ENCODE data around the gene AIFM3. TPM values are rescaled to one million over a fixed set of nuclear protein-coding genes. Genes with fewer than 3 reads are reported as not detected.

Gene AIFM3
- total and polyA plus RNA-seq, 2 donors (not counting 1 experiment from before 2014, with no cell fraction given), result 3.0 to 6.0 TPM

- peaks cover 6 to 14% of the 10 kb centered on the region in 2 donors for H3K4me1 ChIP-seq (ENCODE audit: control insufficient read depth in 2 of 2, insufficient read depth in 2 of 2, low read length in 2 of 2)
- H3K79me2 ChIP-seq (ENCODE audit: control insufficient read depth, insufficient read depth, low read length), result peaks cover under 1% of the 10 kb centered on the region
- no peaks in the 10 kb centered on the region for H3K27me3 Mint-ChIP-seq
- H3K27me3 ChIP-seq (replicated peaks in 1 of 4; ENCODE audit: control extremely low read depth in 1 of 4, control insufficient read depth in 3 of 4, insufficient read depth in 4 of 4, low read length in 3 of 4), result no peaks in the 10 kb centered on the region
- ChIA-PET POLR2A (no interaction called here), CTCF (interaction anchor here (0.6 kb wide), 1 partner anchor 1705 kb away, joined by 3 read pairs; no protein-coding TSS in a partner anchor)
- no peak overlapping the region for H3K4me3 ChIP-seq (ENCODE audit: control extremely low read depth in 1 of 5, extremely low read depth in 1 of 5, insufficient read depth in 1 of 5, low read depth in 2 of 5, low read length in 4 of 5)
- no peaks in the 10 kb centered on the region for H3K9me3 Mint-ChIP-seq (ENCODE audit: insufficient read depth)
- H3K4me2 ChIP-seq (replicated peaks; ENCODE audit: low read depth, low read length, poor library complexity, severe bottlenecking), result no peak overlapping the region
- 82% methylated on average over 10 of the region's 10 CpGs for WGBS (ENCODE audit: insufficient coverage)
- H4K20me1 ChIP-seq (ENCODE audit: control insufficient read depth, insufficient read depth, low read length, poor library complexity, severe bottlenecking), result no peaks in the 10 kb centered on the region
- no peaks in the 10 kb centered on the region for H3K9me3 ChIP-seq (ENCODE audit: control extremely low read depth in 1 of 3, control insufficient read depth in 2 of 3, insufficient read depth in 1 of 3, low read length in 2 of 3)
- H3K4me3 Mint-ChIP-seq, result no peak overlapping the region
- no peak overlapping the region for H3K9ac ChIP-seq (ENCODE audit: low read length)
- H3K27ac Mint-ChIP-seq, result no peak overlapping the region
- ATAC-seq (ENCODE audit: low read depth), result no peak
- H3K4me1 Mint-ChIP-seq, result peaks cover 14% of the 10 kb centered on the region
- no peak overlapping the region for H2AFZ ChIP-seq (ENCODE audit: insufficient read depth, low read depth, low read length, poor library complexity, severe bottlenecking)
- H3K36me3 ChIP-seq (replicated peaks in 1 of 2; ENCODE audit: control extremely low read depth in 1 of 2, control insufficient read depth in 1 of 2, extremely low read depth in 1 of 2, insufficient read depth in 2 of 2, low read length in 1 of 2), result no peaks in the 10 kb centered on the region
- TF ChIP-seq, protein P1, sequence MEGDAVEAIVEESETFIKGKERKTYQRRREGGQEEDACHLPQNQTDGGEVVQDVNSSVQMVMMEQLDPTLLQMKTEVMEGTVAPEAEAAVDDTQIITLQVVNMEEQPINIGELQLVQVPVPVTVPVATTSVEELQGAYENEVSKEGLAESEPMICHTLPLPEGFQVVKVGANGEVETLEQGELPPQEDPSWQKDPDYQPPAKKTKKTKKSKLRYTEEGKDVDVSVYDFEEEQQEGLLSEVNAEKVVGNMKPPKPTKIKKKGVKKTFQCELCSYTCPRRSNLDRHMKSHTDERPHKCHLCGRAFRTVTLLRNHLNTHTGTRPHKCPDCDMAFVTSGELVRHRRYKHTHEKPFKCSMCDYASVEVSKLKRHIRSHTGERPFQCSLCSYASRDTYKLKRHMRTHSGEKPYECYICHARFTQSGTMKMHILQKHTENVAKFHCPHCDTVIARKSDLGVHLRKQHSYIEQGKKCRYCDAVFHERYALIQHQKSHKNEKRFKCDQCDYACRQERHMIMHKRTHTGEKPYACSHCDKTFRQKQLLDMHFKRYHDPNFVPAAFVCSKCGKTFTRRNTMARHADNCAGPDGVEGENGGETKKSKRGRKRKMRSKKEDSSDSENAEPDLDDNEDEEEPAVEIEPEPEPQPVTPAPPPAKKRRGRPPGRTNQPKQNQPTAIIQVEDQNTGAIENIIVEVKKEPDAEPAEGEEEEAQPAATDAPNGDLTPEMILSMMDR (IDR thresholded peaks at IDR 0.05), result no peak
- no peak for TF ChIP-seq EZH2 (IDR thresholded peaks at IDR 0.05; ENCODE audit: borderline replicate concordance, insufficient read depth, low read depth, low read length, poor library complexity, severe bottlenecking)
- no peak overlapping the region for H3K27ac ChIP-seq (ENCODE audit: low read length in 2 of 2)
- no peak for DNase-seq
- intact Hi-C loops (cut with micrococcal nuclease), result loop anchor here (5.0 kb wide), 1 partner anchor 308 kb away; no protein-coding TSS in a partner anchor
Measured at GRCh38 chr22:21009638-21010425, 42.8 kb downstream of the AIFM3 start.

DNA sequence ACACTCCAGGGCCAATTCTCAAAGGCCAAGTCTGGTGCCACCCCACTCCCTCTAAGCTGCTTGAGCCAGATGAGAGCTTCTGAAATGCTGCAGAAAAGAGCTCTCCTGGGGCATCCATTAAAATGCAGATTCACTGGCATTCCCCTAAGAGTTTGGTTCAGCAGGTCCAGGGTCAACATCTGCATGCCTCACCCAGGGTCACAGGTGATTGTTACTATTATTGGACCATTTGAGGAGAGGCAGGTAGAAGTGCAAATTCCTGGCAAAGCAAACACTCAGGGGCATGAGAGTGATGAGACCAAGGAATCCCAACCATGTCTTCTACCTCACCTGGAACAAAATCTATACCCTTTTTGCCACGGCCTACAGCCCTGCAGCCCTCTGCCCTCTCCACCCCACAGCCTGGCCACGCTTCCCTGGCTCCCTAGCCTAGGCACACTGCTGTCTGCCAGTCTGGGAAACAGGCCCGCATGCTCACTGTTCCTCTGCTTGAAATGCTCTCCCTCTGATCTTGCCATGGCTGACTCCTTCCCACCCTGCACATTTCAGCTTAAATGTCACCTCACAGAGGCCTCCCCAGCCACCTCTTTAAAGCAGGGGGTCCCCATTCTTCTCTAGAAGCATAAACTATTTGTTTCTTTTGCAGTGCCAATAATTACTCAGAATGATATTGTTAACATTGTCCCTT lies 43.5 kb downstream of the AIFM3 start:
- H3K4me1 Mint-ChIP-seq, result peaks cover 21% of the 10 kb centered on the region
- intact Hi-C loops (cut with micrococcal nuclease), result loop anchor here (5.0 kb wide), 1 partner anchor 308 kb away; no protein-coding TSS in a partner anchor
- Histone ChIP-seq H2AFZ (ENCODE audit: insufficient read depth, low read depth, low read length, poor library complexity, severe bottlenecking) (no peak overlapping the region), H3K4me3 (ENCODE audit: control extremely low read depth in 1 of 5, extremely low read depth in 1 of 5, insufficient read depth in 1 of 5, low read depth in 2 of 5, low read length in 4 of 5) (no peak overlapping the region), H4K20me1 (ENCODE audit: control insufficient read depth, insufficient read depth, low read length, poor library complexity, severe bottlenecking) (no peaks in the 10 kb centered on the region), H3K36me3 (replicated peaks in 1 of 2; ENCODE audit: control extremely low read depth in 1 of 2, control insufficient read depth in 1 of 2, extremely low read depth in 1 of 2, insufficient read depth in 2 of 2, low read length in 1 of 2) (no peaks in the 10 kb centered on the region), H3K4me2 (replicated peaks; ENCODE audit: low read depth, low read length, poor library complexity, severe bottlenecking) (no peak overlapping the region), H3K27ac (ENCODE audit: low read length in 2 of 2) (no peak overlapping the region), H3K9me3 (ENCODE audit: control extremely low read depth in 1 of 3, control insufficient read depth in 2 of 3, insufficient read depth in 1 of 3, low read length in 2 of 3) (no peaks in the 10 kb centered on the region), H3K27me3 (replicated peaks in 1 of 4; ENCODE audit: control extremely low read depth in 1 of 4, control insufficient read depth in 3 of 4, insufficient read depth in 4 of 4, low read length in 3 of 4) (no peaks in the 10 kb centered on the region), H3K4me1 (ENCODE audit: control insufficient read depth in 2 of 2, insufficient read depth in 2 of 2, low read length in 2 of 2) (peaks cover 13 to 21% of the 10 kb centered on the region in 2 donors), H3K9ac (ENCODE audit: low read length) (no peak overlapping the region), H3K79me2 (ENCODE audit: control insufficient read depth, insufficient read depth, low read length) (no peaks in the 10 kb centered on the region)
- no peak for DNase-seq
- ATAC-seq (ENCODE audit: low read depth), result no peak
- H3K9me3 Mint-ChIP-seq (ENCODE audit: insufficient read depth), result no peaks in the 10 kb centered on the region
- H3K27ac Mint-ChIP-seq, result no peak overlapping the region
- H3K4me3 Mint-ChIP-seq, result no peak overlapping the region
- no peaks in the 10 kb centered on the region for H3K27me3 Mint-ChIP-seq
- POLR2A ChIA-PET, result no interaction called here
- CTCF ChIA-PET, result no interaction called here
- 86% methylated on average over 3 of the region's 3 CpGs for WGBS (ENCODE audit: insufficient coverage)
- TF ChIP-seq, protein P1 (IDR thresholded peaks at IDR 0.05), result no peak
- no peak for TF ChIP-seq EZH2 (IDR thresholded peaks at IDR 0.05; ENCODE audit: borderline replicate concordance, insufficient read depth, low read depth, low read length, poor library complexity, severe bottlenecking)
